ENCODE data around the gene ACOT9.

DNA sequence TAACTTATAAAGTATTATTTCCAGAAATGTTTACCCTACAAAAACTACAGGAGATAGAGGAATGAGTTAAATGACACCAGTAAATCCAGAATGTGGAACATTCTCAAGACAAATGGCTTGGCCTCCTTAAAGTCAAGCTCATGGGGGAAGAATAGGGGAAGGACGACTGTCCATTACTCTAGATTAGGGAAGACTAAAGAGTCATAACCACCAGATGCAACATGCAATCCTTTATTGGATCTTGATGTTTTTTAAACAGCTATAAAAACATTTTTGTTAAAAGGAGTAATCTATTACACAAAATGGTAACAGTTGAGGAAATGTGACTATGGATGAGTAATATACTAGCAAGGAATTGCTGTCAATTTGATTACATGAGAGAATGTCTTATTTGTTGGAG lies 11.1 kb downstream of the ACOT9 start:
- TF ChIP-seq, protein P1, sequence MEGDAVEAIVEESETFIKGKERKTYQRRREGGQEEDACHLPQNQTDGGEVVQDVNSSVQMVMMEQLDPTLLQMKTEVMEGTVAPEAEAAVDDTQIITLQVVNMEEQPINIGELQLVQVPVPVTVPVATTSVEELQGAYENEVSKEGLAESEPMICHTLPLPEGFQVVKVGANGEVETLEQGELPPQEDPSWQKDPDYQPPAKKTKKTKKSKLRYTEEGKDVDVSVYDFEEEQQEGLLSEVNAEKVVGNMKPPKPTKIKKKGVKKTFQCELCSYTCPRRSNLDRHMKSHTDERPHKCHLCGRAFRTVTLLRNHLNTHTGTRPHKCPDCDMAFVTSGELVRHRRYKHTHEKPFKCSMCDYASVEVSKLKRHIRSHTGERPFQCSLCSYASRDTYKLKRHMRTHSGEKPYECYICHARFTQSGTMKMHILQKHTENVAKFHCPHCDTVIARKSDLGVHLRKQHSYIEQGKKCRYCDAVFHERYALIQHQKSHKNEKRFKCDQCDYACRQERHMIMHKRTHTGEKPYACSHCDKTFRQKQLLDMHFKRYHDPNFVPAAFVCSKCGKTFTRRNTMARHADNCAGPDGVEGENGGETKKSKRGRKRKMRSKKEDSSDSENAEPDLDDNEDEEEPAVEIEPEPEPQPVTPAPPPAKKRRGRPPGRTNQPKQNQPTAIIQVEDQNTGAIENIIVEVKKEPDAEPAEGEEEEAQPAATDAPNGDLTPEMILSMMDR (IDR thresholded peaks at IDR 0.05 in 8 of 11, conservative IDR thresholded peaks at IDR 0.05 in 3 of 11), result no peak
- TF ChIP-seq POLR2A (IDR thresholded peaks at IDR 0.05), result no peak
